Ovary (tissue), 9 donors: ENCODE results near the gene PRKD1. TPM values are rescaled to one million over a fixed set of nuclear protein-coding genes. Genes with fewer than 3 reads are reported as not detected.

Source experiments
- DNase-seq, 5 donors: peaks; one replicate each; pipeline ENCODE4 v3.0.0-alpha.2; 2019 to 2020
- H3K27ac ChIP-seq, 2 donors: fragments of 200-600 bp; one replicate each; pipeline versions ENCODE4 v1.5.1 to v1.8.0; 2019 to 2022
- H3K27me3 ChIP-seq: fragments of 200-600 bp; one replicate; pipeline ENCODE4 v1.8.0; 2022
- H3K36me3 ChIP-seq: fragments of 200-600 bp; sonication (generic); one replicate; pipeline ENCODE4 v1.5.1; 2019
- H3K4me1 ChIP-seq: one replicate; pipeline ENCODE4 v1.8.1; 2013; ENCODE audit warnings: mild to moderate bottlenecking, moderate library complexity; ENCODE audit not compliant: insufficient read depth
- H3K4me3 ChIP-seq: fragments of 200-600 bp; sonication (generic); one replicate; pipeline ENCODE4 v1.5.1; 2017
- H3K9me3 ChIP-seq, 2 donors: fragments of 200-600 bp in 1 of 2; sonication (generic) in 1 of 2; one replicate each; pipeline versions ENCODE4 v1.5.1 to v1.8.1; 2013 to 2019; ENCODE audit warnings: mild to moderate bottlenecking in 1 of 2, moderate library complexity in 1 of 2
- CTCF ChIP-seq, 3 donors: fragments of 450-650 bp in 2 of 3; fragments of 200-600 bp in 1 of 3; IDR thresholded peaks; one replicate each; pipeline versions ENCODE4 v1.5.1 to v1.8.0; 2016 to 2022; ENCODE audit warnings: antibody characterized with exemption in 3 of 3, mild to moderate bottlenecking in 1 of 3
- EP300 ChIP-seq: sonication (generic); formaldehyde crosslinking; IDR thresholded peaks from one replicate; pipeline ENCODE4 v1.6.1; 2017; ENCODE audit warnings: antibody characterized with exemption
- POLR2A ChIP-seq: fragments of 450-650 bp; IDR thresholded peaks from one replicate; pipeline ENCODE4 v1.6.1; 2017; ENCODE audit warnings: antibody characterized with exemption, mild to moderate bottlenecking, moderate library complexity
- WGBS, 3 donors: extraction: QIAGEN DNeasy Blood & Tissue Kit in 1 of 3; methylation state at CpG; one replicate each; pipeline versions ENCODE4 v1.1.5 to v1.1.7; 2013 to 2017; 5-methylcytosine and 5-hydroxymethylcytosine counted together
- intact Hi-C, 4 donors: fragments of 100-400 bp; cut with DNase I; formaldehyde crosslinking; loops; one replicate each; pipeline versions ENCODE4 v1.11.0 to v1.15.1; 2022 to 2023
- polyA plus RNA-seq, 2 donors: library from polyadenylated mRNA; stranded (reverse); fragments of 200-250 nt in 1 of 2; fragments of 350-450 nt in 1 of 2; fragmentation: Illumina TruSeq in 1 of 2; extraction: RNeasy Lipid Tissue Mini Kit (QIAGEN cat#74804) in 1 of 2; gene quantifications; one replicate each; pipeline ENCODE4 v1.2.3, GENCODE V29; 2013 to 2014
- total RNA-seq, 7 donors: library from RNA; depleted of rRNA in 2 of 7; stranded (reverse); fragments of >200 nt in 2 of 7; fragmentation: NEBNext Ultra II Directional in 3 of 7; extraction: Animal tissue kit (Norgen Biotek cat#: 25700) in 3 of 7; gene quantifications; one replicate each; pipeline versions ENCODE4 v1.1.0 to v1.2.4, GENCODE V29; 2016 to 2023
- donor health status: DM: no; HTN: no; CAD: no; lungs with moderate emphysema.
- donor health status: DM: no; HTN: no; CAD: no.
- donor health status: Bipolar disorder and iron deficiency.
- donor health status: DM: yes; HTN: yes; CAD: no.
- donor health status: DM: no; HTN: no; CAD: no.
- donor health status: DM: yes; HTN: yes; CAD: no.

Gene PRKD1
- total and polyA plus RNA-seq, 9 donors, result 7.7 to 39.9 (median 21.6) TPM

DNA sequence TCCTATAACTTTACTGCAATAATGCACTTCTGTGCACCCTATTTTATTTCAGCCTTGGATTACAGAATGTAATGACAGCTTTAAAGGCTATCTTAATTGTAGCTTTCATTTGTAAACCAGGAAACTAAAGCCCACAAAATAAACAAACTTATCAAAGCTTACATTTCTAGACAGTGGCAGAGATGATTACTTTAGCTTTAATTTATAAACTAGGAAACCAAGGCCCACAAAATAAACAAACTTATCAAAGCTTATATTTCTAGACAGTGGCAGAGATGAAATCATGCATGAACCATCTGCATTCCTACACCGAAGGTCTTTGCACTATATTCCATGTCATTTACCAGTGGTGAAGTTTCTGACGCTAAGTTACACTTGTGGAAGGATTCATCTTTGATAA is 74.4 kb downstream of the PRKD1 start:
- DNase-seq, result no peak
- H3K36me3 ChIP-seq, result no peaks in the 10 kb centered on the region
- intact Hi-C loops, result no loop called here
- H3K9me3 ChIP-seq, result no peaks in the 10 kb centered on the region
- whole genome bisulfite sequencing, 3 donors, result 89 to 94% (median 93%) methylated on average over 2 of the region's 2 CpGs
- no peak overlapping the region for H3K27ac ChIP-seq
- no peak for TF ChIP-seq EP300
- TF ChIP-seq CTCF (IDR thresholded peaks at IDR 0.05), result no peak
- no peak for TF ChIP-seq POLR2A
- H3K4me1 ChIP-seq, result no peaks in the 10 kb centered on the region
- H3K27me3 ChIP-seq, result no peaks in the 10 kb centered on the region
- no peak overlapping the region for H3K4me3 ChIP-seq

DNA sequence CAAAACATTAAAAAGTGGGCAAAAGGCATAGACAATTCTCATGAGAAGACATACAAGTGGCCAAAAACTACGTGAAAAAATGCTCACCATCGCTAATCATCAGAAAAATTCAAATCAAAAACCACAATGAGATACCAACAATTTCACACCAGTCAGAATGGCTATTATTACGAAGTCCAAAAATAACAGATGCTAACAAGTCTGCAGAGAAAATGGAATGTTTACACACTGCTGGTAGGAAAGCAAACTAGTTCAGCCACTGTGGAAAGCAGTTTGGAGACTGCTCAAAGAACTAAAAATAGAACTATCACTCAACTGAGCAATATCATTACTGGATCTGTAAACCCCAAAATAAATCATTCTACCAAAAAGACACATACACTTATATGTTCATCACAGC is 76.2 kb downstream of the PRKD1 start:
- WGBS, 3 donors, result 21 to 43% (median 23%) methylated on average over 3 of the region's 3 CpGs
- Histone ChIP-seq H3K4me3 (no peak overlapping the region), H3K4me1 (no peaks in the 10 kb centered on the region), H3K9me3 (no peaks in the 10 kb centered on the region), H3K27ac (no peak overlapping the region), H3K27me3 (no peaks in the 10 kb centered on the region), H3K36me3 (no peaks in the 10 kb centered on the region)
- intact Hi-C loops, result no loop called here
- no peak for DNase-seq
- TF ChIP-seq POLR2A, result no peak
- TF ChIP-seq EP300, result no peak
- no peak for TF ChIP-seq CTCF (IDR thresholded peaks at IDR 0.05)

DNA sequence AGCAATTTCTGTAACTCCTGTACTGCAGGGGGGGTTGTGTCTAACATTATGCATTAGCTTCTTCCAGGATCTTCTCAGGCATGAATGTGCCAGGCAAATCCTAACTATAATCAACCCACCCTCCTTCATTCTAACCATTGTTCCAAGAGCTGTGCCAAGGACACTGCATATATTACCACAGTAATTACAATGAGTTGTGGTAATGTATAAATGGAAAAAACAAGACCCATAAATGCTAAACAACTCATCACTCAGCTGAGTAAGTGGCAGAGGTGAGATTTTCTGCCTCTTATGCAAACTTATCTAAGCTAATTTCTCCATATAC is 80.6 kb downstream of the PRKD1 start:
- TF ChIP-seq CTCF (IDR thresholded peaks at IDR 0.05), result no peak
- no peak for TF ChIP-seq EP300
- no peak for TF ChIP-seq POLR2A
- intact Hi-C loops, result no loop called here
- no peaks in the 10 kb centered on the region for H3K4me1 ChIP-seq
- no peak overlapping the region for H3K27ac ChIP-seq
- H3K36me3 ChIP-seq, result no peaks in the 10 kb centered on the region
- H3K27me3 ChIP-seq, result no peaks in the 10 kb centered on the region
- no peak for DNase-seq
- H3K9me3 ChIP-seq, result no peaks in the 10 kb centered on the region
- H3K4me3 ChIP-seq, result no peak overlapping the region

- TF ChIP-seq EP300, result no peak
- TF ChIP-seq CTCF (IDR thresholded peaks at IDR 0.05), result no peak
- no peak for TF ChIP-seq POLR2A
- no peak for DNase-seq
- Histone ChIP-seq H3K36me3 (no peaks in the 10 kb centered on the region), H3K4me3 (no peak overlapping the region), H3K4me1 (no peaks in the 10 kb centered on the region), H3K9me3 (no peaks in the 10 kb centered on the region), H3K27ac (no peak overlapping the region), H3K27me3 (no peaks in the 10 kb centered on the region)
- intact Hi-C loops, result no loop called here
- 52 to 58% (median 55%) methylated on average over 2 of the region's 2 CpGs for WGBS, 3 donors
Observed at GRCh38 chr14:29846339-29847055, 81.2 kb downstream of the PRKD1 start.
